Tibial nerve (tissue), 3 donors: Measurements from ENCODE around the gene KRTAP4-7.
"Not testable (repeated sequence)": the region's sequence is repeated elsewhere in the genome, so short reads cannot be mapped to it uniquely, and the experiment has no call there.

Experiments used
- EP300 ChIP-seq, 2 donors: sonication (generic); formaldehyde crosslinking; IDR thresholded peaks; one replicate each; pipeline ENCODE4 v1.6.1; 2017; ENCODE audit warnings: antibody characterized with exemption in 2 of 2, mild to moderate bottlenecking in 1 of 2
- POLR2A ChIP-seq, 2 donors: fragments of 450-650 bp; IDR thresholded peaks; one replicate each; pipeline ENCODE4 v1.6.1; 2017; ENCODE audit warnings: antibody characterized with exemption in 2 of 2, mild to moderate bottlenecking in 2 of 2, moderate library complexity in 2 of 2

GRCh38 chr17:41083427-41083826 is 523 bp upstream of the KRTAP4-7 start:
- not testable (repeated sequence) for TF ChIP-seq POLR2A, EP300 (IDR thresholded peaks at IDR 0.05)
